Lung microvascular endothelial cell (primary cell): ENCODE results near the gene SAFB. TPM values are rescaled to one million over a fixed set of nuclear protein-coding genes. Genes with fewer than 3 reads are reported as not detected.

Experiments
- total RNA-seq: library from RNA; depleted of rRNA; stranded (reverse); fragments of >200 nt; gene quantifications from 2 replicates; pipeline ENCODE4 v1.2.1, GENCODE V29; 2014

The SAFB gene
- total RNA-seq, 1 donor from 2014 or later = 38.5 TPM

Other genes starting within 250 kb of the SAFB start
- gene ZNRF4, start 167.7 kb upstream of the SAFB start, total RNA-seq = not detected in 2 replicates
- gene TINCR, start 55.1 kb upstream of the SAFB start, total RNA-seq = under 0.01 and 0.20 TPM in 2 replicates
- 16.6 and 24.2 TPM in 2 replicates for gene SAFB2, start 307 bp upstream of the SAFB start, total RNA-seq
- 44.7 and 65.3 TPM in 2 replicates for gene MICOS13, start 57.4 kb downstream of the SAFB start, total RNA-seq
- gene HSD11B1L, start 57.9 kb downstream of the SAFB start, total RNA-seq = 6.1 and 9.1 TPM in 2 replicates
- 763 and 989 TPM in 2 replicates for gene RPL36, start 67.2 kb downstream of the SAFB start, total RNA-seq
- 44.9 and 51.4 TPM in 2 replicates for gene LONP1, start 97.1 kb downstream of the SAFB start, total RNA-seq
- not detected in 2 replicates for gene CATSPERD, start 97.6 kb downstream of the SAFB start, total RNA-seq
- gene PRR22, start 161.7 kb downstream of the SAFB start, total RNA-seq = 0.22 and 0.40 TPM in 2 replicates
- gene DUS3L, start 168.1 kb downstream of the SAFB start, total RNA-seq = 19.6 and 20.7 TPM in 2 replicates
- gene NRTN, start 182.0 kb downstream of the SAFB start, total RNA-seq = under 0.01 and 0.99 TPM in 2 replicates
- gene FUT6, start 216.6 kb downstream of the SAFB start, total RNA-seq = not detected in 2 replicates
- gene FUT3, start 228.4 kb downstream of the SAFB start, total RNA-seq = not detected in 2 replicates
- not detected in 2 replicates for gene FUT5, start 247.5 kb downstream of the SAFB start, total RNA-seq